Spleen (tissue), 7 donors: ENCODE data around the gene TET3.

Experiments
- POLR2A ChIP-seq, 3 donors: fragments of 450-650 bp; IDR thresholded peaks; one replicate each; pipeline ENCODE4 v1.5.1; 2017; ENCODE audit warnings: antibody characterized with exemption in 3 of 3, mild to moderate bottlenecking in 1 of 3
- POLR2AphosphoS5 ChIP-seq, 3 donors: sonication (generic); formaldehyde crosslinking; IDR thresholded peaks; one replicate each; pipeline ENCODE4 v1.5.1; 2017; ENCODE audit warnings: antibody characterized with exemption in 3 of 3
- TF ChIP-seq, protein P1 (sequence below), 11 experiments: fragments of 200-600 bp in 7 of 11; fragments of 450-650 bp in 4 of 11; sonication (generic) in 4 of 11; IDR thresholded peaks in 8 of 11; conservative IDR thresholded peaks in 3 of 11; 1 replicate in 7 of 11; 2 replicates in 4 of 11; pipeline versions ENCODE4 v1.4.0 to v1.8.0; 2016 to 2021; ENCODE audit warnings: antibody characterized with exemption in 11 of 11, inconsistent platforms in 4 of 11, mild to moderate bottlenecking in 1 of 11
- donor health status: DM: no; HTN: no; CAD: no; lungs with moderate emphysema.
- donor health status: DM: no; HTN: no; CAD: no.
- donor health status: DM: no; HTN: no; CAD: no.

DNA sequence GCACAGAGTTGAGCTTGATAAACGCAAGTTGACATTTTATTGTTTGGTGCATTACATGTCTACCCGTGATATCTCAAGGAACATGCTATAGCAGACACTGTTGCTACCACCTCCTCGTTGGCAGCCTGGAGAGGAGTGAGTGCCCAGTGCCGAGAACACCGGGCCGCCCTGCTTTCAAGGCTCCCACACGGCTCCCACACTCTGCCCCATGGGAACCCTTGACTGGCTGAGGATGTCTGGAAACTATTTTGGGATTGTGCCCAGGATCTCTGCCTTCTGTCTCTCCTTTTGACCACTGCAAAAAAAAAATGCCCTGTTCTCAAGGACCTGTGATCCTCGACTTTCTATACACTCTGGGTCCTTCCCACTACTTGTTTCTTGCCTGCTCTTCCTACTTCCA lies 21.1 kb downstream of the TET3 start:
- TF ChIP-seq, protein P1, sequence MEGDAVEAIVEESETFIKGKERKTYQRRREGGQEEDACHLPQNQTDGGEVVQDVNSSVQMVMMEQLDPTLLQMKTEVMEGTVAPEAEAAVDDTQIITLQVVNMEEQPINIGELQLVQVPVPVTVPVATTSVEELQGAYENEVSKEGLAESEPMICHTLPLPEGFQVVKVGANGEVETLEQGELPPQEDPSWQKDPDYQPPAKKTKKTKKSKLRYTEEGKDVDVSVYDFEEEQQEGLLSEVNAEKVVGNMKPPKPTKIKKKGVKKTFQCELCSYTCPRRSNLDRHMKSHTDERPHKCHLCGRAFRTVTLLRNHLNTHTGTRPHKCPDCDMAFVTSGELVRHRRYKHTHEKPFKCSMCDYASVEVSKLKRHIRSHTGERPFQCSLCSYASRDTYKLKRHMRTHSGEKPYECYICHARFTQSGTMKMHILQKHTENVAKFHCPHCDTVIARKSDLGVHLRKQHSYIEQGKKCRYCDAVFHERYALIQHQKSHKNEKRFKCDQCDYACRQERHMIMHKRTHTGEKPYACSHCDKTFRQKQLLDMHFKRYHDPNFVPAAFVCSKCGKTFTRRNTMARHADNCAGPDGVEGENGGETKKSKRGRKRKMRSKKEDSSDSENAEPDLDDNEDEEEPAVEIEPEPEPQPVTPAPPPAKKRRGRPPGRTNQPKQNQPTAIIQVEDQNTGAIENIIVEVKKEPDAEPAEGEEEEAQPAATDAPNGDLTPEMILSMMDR (IDR thresholded peaks at IDR 0.05 in 8 of 11, conservative IDR thresholded peaks at IDR 0.05 in 3 of 11): no peak
- no peak for TF ChIP-seq POLR2A (IDR thresholded peaks at IDR 0.05)
- no peak for TF ChIP-seq POLR2AphosphoS5 (IDR thresholded peaks at IDR 0.05)
